ENCODE measurements around the gene PDE1A. TPM values are rescaled to one million over a fixed set of nuclear protein-coding genes. Genes with fewer than 3 reads are reported as not detected.

PDE1A gene
- total and polyA plus RNA-seq, 8 donors, result 0.58 to 33.6 (median 12.9) TPM; not detected in 1

- H3K36me3 ChIP-seq, result no peaks in the 10 kb centered on the region
- DNase-seq, result no peak
- WGBS, 5 donors, result 81 to 87% (median 83%) methylated on average over 3 of the region's 3 CpGs
- intact Hi-C loops (cut with DNase I; ENCODE audit: low total_unique reads), result no loop called here
- no peak overlapping the region for H3K27ac ChIP-seq
- no peaks in the 10 kb centered on the region for H3K27me3 ChIP-seq
- TF ChIP-seq EP300 (IDR thresholded peaks at IDR 0.05), result no peak
- TF ChIP-seq CTCF (IDR thresholded peaks at IDR 0.05), result no peak
- TF ChIP-seq POLR2A (IDR thresholded peaks at IDR 0.05), result no peak
- no peak for TF ChIP-seq POLR2AphosphoS5 (IDR thresholded peaks at IDR 0.05)
- H3K4me1 ChIP-seq, result no peaks in the 10 kb centered on the region
- H3K9me3 ChIP-seq, result no peaks in the 10 kb centered on the region
- H3K4me3 ChIP-seq, result no peak overlapping the region
Observed at GRCh38 chr2:182318466-182319220, 108.2 kb downstream of the PDE1A start.

GRCh38 chr2:182316950-182317349 is 109.9 kb downstream of the PDE1A start:
- intact Hi-C loops (cut with DNase I; ENCODE audit: low total_unique reads), result no loop called here
- H3K4me1 ChIP-seq, result no peaks in the 10 kb centered on the region
- H3K4me3 ChIP-seq, result no peak overlapping the region
- no peaks in the 10 kb centered on the region for H3K36me3 ChIP-seq
- H3K27ac ChIP-seq, result no peak overlapping the region
- WGBS, 5 donors, result 65 to 76% (median 70%) methylated on average over 2 of the region's 2 CpGs
- no peaks in the 10 kb centered on the region for H3K27me3 ChIP-seq
- TF ChIP-seq CTCF (IDR thresholded peaks at IDR 0.05) (no peak), EP300 (IDR thresholded peaks at IDR 0.05) (no peak), POLR2AphosphoS5 (IDR thresholded peaks at IDR 0.05) (no peak), POLR2A (IDR thresholded peaks at IDR 0.05) (no peak)
- peak in 1 of 2 donors; percentile 30 for DNase-seq
- H3K9me3 ChIP-seq, result no peaks in the 10 kb centered on the region

- TF ChIP-seq CTCF (IDR thresholded peaks at IDR 0.05) (no peak), POLR2A (IDR thresholded peaks at IDR 0.05) (no peak), EP300 (IDR thresholded peaks at IDR 0.05) (no peak), POLR2AphosphoS5 (IDR thresholded peaks at IDR 0.05) (no peak)
- intact Hi-C loops (cut with DNase I; ENCODE audit: low total_unique reads), result no loop called here
- H3K36me3 ChIP-seq, result no peaks in the 10 kb centered on the region
- H3K4me3 ChIP-seq, result no peak overlapping the region
- H3K4me1 ChIP-seq, result no peaks in the 10 kb centered on the region
- no peak overlapping the region for H3K27ac ChIP-seq
- H3K9me3 ChIP-seq, result no peaks in the 10 kb centered on the region
- no peaks in the 10 kb centered on the region for H3K27me3 ChIP-seq
- DNase-seq, result no peak
- 66 to 79% (median 70%) methylated on average over 2 of the region's 2 CpGs for WGBS, 5 donors
Observed at GRCh38 chr2:182302972-182303371, 123.9 kb downstream of the PDE1A start.

GRCh38 chr2:182302174-182302573 is 124.7 kb downstream of the PDE1A start:
- no peak for DNase-seq
- Histone ChIP-seq H3K36me3 (no peaks in the 10 kb centered on the region), H3K27me3 (no peaks in the 10 kb centered on the region), H3K4me3 (no peak overlapping the region), H3K9me3 (no peaks in the 10 kb centered on the region), H3K4me1 (no peaks in the 10 kb centered on the region), H3K27ac (no peak overlapping the region)
- WGBS, 5 donors, result 76 to 86% (median 80%) methylated on average over 3 of the region's 3 CpGs
- intact Hi-C loops (cut with DNase I; ENCODE audit: low total_unique reads), result no loop called here
- TF ChIP-seq EP300 (IDR thresholded peaks at IDR 0.05) (no peak), POLR2A (IDR thresholded peaks at IDR 0.05) (no peak), POLR2AphosphoS5 (IDR thresholded peaks at IDR 0.05) (no peak), CTCF (IDR thresholded peaks at IDR 0.05) (no peak)

Measured in stomach (tissue), 9 donors.